GM23248 (cell line): ENCODE results near the gene NEDD4L. TPM values are rescaled to one million over a fixed set of nuclear protein-coding genes. Genes with fewer than 3 reads are reported as not detected.

Experiments
- DNase-seq: peaks from one replicate; pipeline ENCODE4 v3.0.0-alpha.2; 2015
- H2AFZ ChIP-seq: fragments of 200-600 bp; sonication (generic); 2 replicates; pipeline ENCODE4 v1.6.1; 2016; ENCODE audit warnings: antibody characterized with exemption
- H3F3A ChIP-seq: fragments of 200-600 bp; sonication (generic); 2 replicates; pipeline ENCODE4 v1.6.1; 2016; ENCODE audit warnings: mild to moderate bottlenecking, antibody characterized with exemption, mixed run types; ENCODE audit not compliant: insufficient read depth
- H3K27ac ChIP-seq: fragments of 200-600 bp; sonication (generic); 2 replicates; pipeline ENCODE4 v1.5.1; 2016; ENCODE audit warnings: mild to moderate bottlenecking
- H3K27me3 ChIP-seq: fragments of 200-600 bp; sonication (generic); replicated peaks from 2 replicates; pipeline ENCODE4 v1.6.1; 2016; ENCODE audit warnings: mild to moderate bottlenecking; ENCODE audit not compliant: insufficient read depth
- H3K36me3 ChIP-seq: fragments of 200-600 bp; sonication (generic); 2 replicates; pipeline ENCODE4 v1.6.1; 2016; ENCODE audit warnings: low read depth, mild to moderate bottlenecking
- H3K4me1 ChIP-seq: fragments of 200-600 bp; sonication (generic); 2 replicates; pipeline ENCODE4 v1.6.1; 2016; ENCODE audit warnings: mild to moderate bottlenecking; ENCODE audit not compliant: insufficient read depth
- H3K4me2 ChIP-seq: fragments of 200-600 bp; sonication (generic); one replicate; pipeline ENCODE4 v1.6.1; 2016; ENCODE audit warnings: mild to moderate bottlenecking; ENCODE audit not compliant: unreplicated experiment
- H3K4me3 ChIP-seq: fragments of 200-600 bp; sonication (generic); 2 replicates; pipeline ENCODE4 v1.5.1; 2016; ENCODE audit warnings: mild to moderate bottlenecking
- H3K79me2 ChIP-seq: fragments of 200-600 bp; sonication (generic); 2 replicates; pipeline ENCODE4 v1.6.1; 2016; ENCODE audit warnings: mild to moderate bottlenecking; ENCODE audit not compliant: insufficient read depth
- H3K9ac ChIP-seq: fragments of 200-600 bp; sonication (generic); 2 replicates; pipeline ENCODE4 v1.6.1; 2016; ENCODE audit warnings: mild to moderate bottlenecking
- H3K9me2 ChIP-seq: fragments of 200-600 bp; sonication (generic); 2 replicates; pipeline ENCODE4 v1.6.1; 2016; ENCODE audit warnings: mixed run types, mild to moderate bottlenecking, moderate library complexity; ENCODE audit not compliant: insufficient read depth
- H3K9me3 ChIP-seq: fragments of 200-600 bp; sonication (generic); one replicate; pipeline ENCODE4 v1.6.1; 2017; ENCODE audit warnings: low read depth
- H4K20me1 ChIP-seq: fragments of 200-600 bp; sonication (generic); 2 replicates; pipeline ENCODE4 v1.6.0; 2016; ENCODE audit not compliant: insufficient read depth
- EZH2 ChIP-seq: fragments of 200-600 bp; sonication (generic); IDR thresholded peaks from 2 replicates; pipeline ENCODE4 v1.6.1; 2018; ENCODE audit warnings: antibody characterized with exemption, mild to moderate bottlenecking; ENCODE audit not compliant: insufficient read depth, poor library complexity, severe bottlenecking
- EZH2phosphoT487 ChIP-seq: fragments of 200-600 bp; sonication (generic); IDR thresholded peaks from 2 replicates; pipeline ENCODE4 v1.6.1; 2018; ENCODE audit warnings: antibody characterized with exemption, moderate library complexity, mild to moderate bottlenecking, low read depth; ENCODE audit not compliant: insufficient read depth
- WGBS, 2 experiments: methylation state at CpG; one replicate each; pipeline ENCODE4 v1.1.6; 2015 to 2017; ENCODE audit warnings: low lambda C conversion rate in 2 of 2, low coverage in 1 of 2; ENCODE audit errors: missing lambda C conversion rate in 2 of 2; 5-methylcytosine and 5-hydroxymethylcytosine counted together
- in situ Hi-C: fragments of 300-500 bp; cut with MboI; formaldehyde crosslinking; loops from 2 replicates; pipeline ENCODE4 v1.15.0; 2020
- polyA plus RNA-seq: library from polyadenylated mRNA; unstranded; fragments of >200 nt; fragmentation: Nextera tagmentation; extraction: Ambion mirVana; gene quantifications from 2 replicates; pipeline ENCODE4 v1.2.1, GENCODE V29; 2016
- total RNA-seq: library from RNA; depleted of rRNA; stranded (reverse); fragments of >200 nt; shearing (Covaris generic); gene quantifications from 2 replicates; pipeline ENCODE4 v1.2.3, GENCODE V29; 2014

The NEDD4L gene
- total and polyA plus RNA-seq, 2 experiments from 2014 or later, result 3.7 to 6.1 TPM

DNA sequence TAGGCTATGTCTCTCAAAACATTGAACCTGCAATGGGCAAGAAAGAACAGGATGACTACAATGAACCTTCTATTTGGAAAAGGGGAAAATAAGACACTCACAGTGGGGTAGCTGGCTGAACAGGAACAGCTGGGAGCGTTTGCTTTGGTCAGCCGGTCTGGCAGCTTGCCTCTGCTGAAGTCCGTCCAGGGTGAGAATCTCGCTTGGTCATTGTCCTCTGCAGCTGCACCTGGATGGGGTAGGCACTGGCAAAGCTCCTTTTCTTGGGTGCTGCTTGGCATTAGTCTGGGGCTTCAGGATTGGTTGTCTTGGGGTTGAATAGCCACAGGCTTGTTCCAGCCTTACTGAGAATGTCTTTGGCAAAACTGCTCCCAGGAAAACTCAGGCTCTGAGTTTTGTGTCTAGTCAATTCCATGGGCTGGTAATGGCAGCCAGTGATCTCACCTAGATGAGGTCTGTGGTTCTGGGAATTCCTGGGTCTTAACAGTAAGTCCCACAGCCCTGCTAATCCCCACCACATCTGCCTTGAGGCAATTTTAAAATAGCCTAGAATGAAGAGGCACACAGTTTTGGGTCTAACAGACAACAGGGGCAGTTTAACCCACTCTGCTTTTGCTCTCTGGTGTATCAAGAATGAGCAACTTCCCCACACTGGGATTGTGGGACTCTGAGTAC is 13.4 kb downstream of the NEDD4L start:
- Histone ChIP-seq H3K27me3 (no peaks in the 10 kb centered on the region), H3K79me2 (no peaks in the 10 kb centered on the region), H3K4me1 (peaks cover 11% of the 10 kb centered on the region; the same call in 1 of the 2 replicates), H3F3A (peaks cover 11% of the 10 kb centered on the region), H3K4me2 (no peak overlapping the region), H4K20me1 (no peaks in the 10 kb centered on the region), H2AFZ (no peak overlapping the region), H3K36me3 (no peaks in the 10 kb centered on the region), H3K4me3 (no peak overlapping the region), H3K9me2 (no peaks in the 10 kb centered on the region), H3K27ac (no peak overlapping the region), H3K9ac (no peak overlapping the region), H3K9me3 (no peaks in the 10 kb centered on the region)
- in situ Hi-C loops, result no loop called here
- no peak for DNase-seq
- WGBS, 2 experiments, result 79 to 81% methylated on average over 4 of the region's 4 CpGs
- TF ChIP-seq EZH2phosphoT487, result no peak
- no peak for TF ChIP-seq EZH2

DNA sequence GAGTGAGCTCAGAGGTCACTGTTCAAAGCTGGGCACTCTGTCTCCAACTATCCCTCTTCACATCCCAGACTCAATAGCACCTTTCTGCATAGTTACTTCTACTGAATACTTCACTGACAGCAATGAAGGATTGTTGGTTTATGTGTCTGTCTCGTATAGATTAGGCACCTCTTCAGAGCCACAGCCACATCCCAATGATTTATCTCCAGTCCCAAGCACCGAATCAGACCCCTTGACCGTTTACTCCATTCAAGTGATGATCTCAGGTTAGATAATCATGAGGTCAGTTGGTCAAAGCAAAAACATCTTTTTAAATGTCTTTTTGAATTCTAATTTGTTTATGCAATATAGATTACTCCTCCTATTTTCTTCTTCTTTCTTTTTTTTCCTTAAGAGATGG is 14.7 kb downstream of the NEDD4L start:
- H3K9me3 ChIP-seq, result no peaks in the 10 kb centered on the region
- no peaks in the 10 kb centered on the region for H4K20me1 ChIP-seq
- H3K4me1 ChIP-seq, result peaks cover 11% of the 10 kb centered on the region; the same call in 1 of the 2 replicates
- no peak overlapping the region for H2AFZ ChIP-seq
- in situ Hi-C loops, result no loop called here
- TF ChIP-seq EZH2phosphoT487, result no peak
- no peak for TF ChIP-seq EZH2
- H3K27ac ChIP-seq, result no peak overlapping the region
- no peaks in the 10 kb centered on the region for H3K79me2 ChIP-seq
- peaks cover 11% of the 10 kb centered on the region for H3F3A ChIP-seq
- no peaks in the 10 kb centered on the region for H3K27me3 ChIP-seq
- no peaks in the 10 kb centered on the region for H3K9me2 ChIP-seq
- H3K4me2 ChIP-seq, result no peak overlapping the region
- H3K36me3 ChIP-seq, result no peaks in the 10 kb centered on the region
- WGBS, 2 experiments, result 1% methylated on average over 3 of the region's 3 CpGs
- H3K4me3 ChIP-seq, result no peak overlapping the region
- peak; percentile 10 for DNase-seq
- no peak overlapping the region for H3K9ac ChIP-seq

DNA sequence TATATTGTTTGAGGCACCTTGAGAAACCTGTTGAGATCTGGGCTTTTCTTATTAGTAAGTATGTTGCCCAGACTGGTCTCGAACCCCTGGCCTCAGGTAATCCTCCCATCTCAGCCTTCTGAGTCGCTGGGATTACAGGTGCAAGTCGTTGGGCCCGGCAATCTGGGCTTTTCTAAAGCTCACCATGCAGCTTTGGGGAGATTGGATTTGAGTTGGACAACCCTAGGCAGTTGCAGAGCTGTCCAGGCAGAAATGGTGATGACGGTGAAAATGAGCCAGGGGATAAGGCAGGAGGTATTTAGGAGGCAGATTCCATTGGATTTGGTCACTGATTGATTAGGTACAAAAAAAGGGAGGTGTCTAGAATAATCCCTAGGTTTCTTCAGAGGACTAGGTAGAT is 16.2 kb downstream of the NEDD4L start:
- H4K20me1 ChIP-seq, result no peaks in the 10 kb centered on the region
- in situ Hi-C loops, result no loop called here
- WGBS, 2 experiments, result 30 to 34% methylated on average over 5 of the region's 5 CpGs
- no peak overlapping the region for H2AFZ ChIP-seq
- H3K9me3 ChIP-seq, result no peaks in the 10 kb centered on the region
- no peak overlapping the region for H3K4me3 ChIP-seq
- H3F3A ChIP-seq, result no peaks in the 10 kb centered on the region
- no peak overlapping the region for H3K9ac ChIP-seq
- no peaks in the 10 kb centered on the region for H3K9me2 ChIP-seq
- no peak overlapping the region for H3K27ac ChIP-seq
- H3K79me2 ChIP-seq, result no peaks in the 10 kb centered on the region
- no peaks in the 10 kb centered on the region for H3K36me3 ChIP-seq
- no peaks in the 10 kb centered on the region for H3K27me3 ChIP-seq
- no peaks in the 10 kb centered on the region for H3K4me1 ChIP-seq
- TF ChIP-seq EZH2phosphoT487, result no peak
- no peak for TF ChIP-seq EZH2
- no peak for DNase-seq
- H3K4me2 ChIP-seq, result no peak overlapping the region

DNA sequence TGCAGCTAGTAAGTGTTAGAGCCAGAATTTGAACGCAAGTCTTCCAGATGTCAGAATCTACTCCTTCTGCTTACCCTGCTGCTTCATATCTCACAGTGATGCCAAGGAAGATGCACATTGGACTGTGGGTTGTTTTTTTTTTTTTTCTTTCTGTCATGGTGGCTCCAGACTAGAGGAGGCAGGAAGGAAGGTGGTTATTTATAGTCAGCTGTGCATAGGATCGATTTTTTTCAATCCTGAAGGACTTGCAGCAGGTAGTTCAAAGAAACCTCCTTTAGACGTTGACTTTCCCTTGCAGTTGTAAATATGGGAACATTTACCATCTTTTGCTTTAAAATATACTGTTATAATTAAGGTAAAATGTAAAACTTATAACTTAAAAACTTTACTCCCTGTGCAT is 17.3 kb downstream of the NEDD4L start:
- Histone ChIP-seq H3K4me1 (no peaks in the 10 kb centered on the region), H3K27ac (no peak overlapping the region), H4K20me1 (no peaks in the 10 kb centered on the region), H2AFZ (no peak overlapping the region), H3K4me3 (no peak overlapping the region), H3K9me3 (no peaks in the 10 kb centered on the region), H3K9me2 (no peaks in the 10 kb centered on the region), H3K79me2 (no peaks in the 10 kb centered on the region), H3K4me2 (no peak overlapping the region), H3K36me3 (no peaks in the 10 kb centered on the region), H3K27me3 (no peaks in the 10 kb centered on the region), H3K9ac (no peak overlapping the region), H3F3A (no peaks in the 10 kb centered on the region)
- in situ Hi-C loops, result no loop called here
- DNase-seq, result no peak
- WGBS, 2 experiments, result 75 to 80% methylated on average over 3 of the region's 3 CpGs
- no peak for TF ChIP-seq EZH2
- TF ChIP-seq EZH2phosphoT487, result no peak
